CD14-positive monocyte (primary cell): Measurements from ENCODE around the gene SDHAF4. TPM values are rescaled to one million over a fixed set of nuclear protein-coding genes. Genes with fewer than 3 reads are reported as not detected.
A peak's percentile ranks its signal among the peaks of the same experiment; 100 is the strongest.

Experiments
- DNase-seq, 3 donors: peaks; one replicate each; pipeline ENCODE4 v3.0.0-alpha.2; 2011 to 2022
- H2AFZ ChIP-seq: 2 replicates; pipeline ENCODE4 v1.6.0; 2012; ENCODE audit warnings: mild to moderate bottlenecking, low read depth, low read length, inconsistent platforms; ENCODE audit not compliant: insufficient read depth, poor library complexity, severe bottlenecking
- H3K27ac ChIP-seq, 2 donors: 1 replicate in 1 of 2; 2 replicates in 1 of 2; pipeline ENCODE4 v1.5.1; 2012 to 2013; ENCODE audit warnings: low read length in 2 of 2, control low read depth in 1 of 2, inconsistent platforms in 1 of 2, low read depth in 1 of 2, mild to moderate bottlenecking in 1 of 2
- H3K27me3 ChIP-seq, 2 donors: one replicate each; pipeline versions ENCODE4 v1.6.0 to v1.6.1; 2011 to 2013; ENCODE audit warnings: low read length in 2 of 2; ENCODE audit not compliant: control insufficient read depth in 2 of 2, insufficient read depth in 2 of 2
- H3K36me3 ChIP-seq, 2 donors: replicated peaks in 1 of 2; 1 replicate in 1 of 2; 2 replicates in 1 of 2; pipeline versions ENCODE4 v1.5.1 to v1.6.1; 2012 to 2013; ENCODE audit warnings: low read length in 2 of 2, control low read depth in 1 of 2, inconsistent platforms in 1 of 2, mild to moderate bottlenecking in 1 of 2; ENCODE audit not compliant: insufficient read depth in 2 of 2, control insufficient read depth in 1 of 2
- H3K4me1 ChIP-seq, 2 donors: 1 replicate in 1 of 2; 2 replicates in 1 of 2; pipeline versions ENCODE4 v1.5.1 to v1.6.1; 2012 to 2013; ENCODE audit warnings: low read length in 2 of 2, control low read depth in 1 of 2, inconsistent platforms in 1 of 2, mild to moderate bottlenecking in 1 of 2, moderate library complexity in 1 of 2; ENCODE audit not compliant: insufficient read depth in 2 of 2, control insufficient read depth in 1 of 2
- H3K4me2 ChIP-seq: replicated peaks from 2 replicates; pipeline ENCODE3; 2012; ENCODE audit warnings: low read length, moderate library complexity, mild to moderate bottlenecking; ENCODE audit not compliant: poor library complexity, severe bottlenecking; ENCODE audit errors: extremely low read depth
- H3K4me3 ChIP-seq, 3 experiments: fragments of 200-600 bp in 1 of 3; sonication (generic) in 1 of 3; replicated peaks in 1 of 3; 1 replicate in 2 of 3; 2 replicates in 1 of 3; pipeline ENCODE4 v1.5.1; 2011 to 2013; ENCODE audit warnings: low read length in 3 of 3, mild to moderate bottlenecking in 3 of 3, control low read depth in 2 of 3, low read depth in 2 of 3, inconsistent platforms in 1 of 3, moderate library complexity in 1 of 3
- H3K79me2 ChIP-seq: 2 replicates; pipeline ENCODE4 v1.6.0; 2012; ENCODE audit warnings: mild to moderate bottlenecking, control low read depth, inconsistent platforms, low read length, moderate library complexity; ENCODE audit not compliant: insufficient read depth
- H3K9ac ChIP-seq: 2 replicates; pipeline ENCODE4 v1.6.0; 2017; ENCODE audit warnings: low read length, mild to moderate bottlenecking; ENCODE audit not compliant: insufficient read depth, poor library complexity, severe bottlenecking
- H3K9me3 ChIP-seq, 2 donors: replicated peaks in 1 of 2; 1 replicate in 1 of 2; 2 replicates in 1 of 2; pipeline versions ENCODE4 v1.5.1 to v1.6.1; 2012 to 2013; ENCODE audit warnings: low read length in 2 of 2, control low read depth in 1 of 2; ENCODE audit not compliant: control insufficient read depth in 1 of 2, insufficient read depth in 1 of 2
- H4K20me1 ChIP-seq: 2 replicates; pipeline ENCODE4 v1.6.0; 2012; ENCODE audit warnings: mild to moderate bottlenecking, low read length, control low read depth, moderate library complexity; ENCODE audit not compliant: insufficient read depth
- H3K27ac Mint-ChIP-seq, 7 donors: one replicate each; pipeline ENCODE4 v1.8.0; 2020; ENCODE audit warnings: mild to moderate bottlenecking in 7 of 7, mixed read lengths in 7 of 7, moderate library complexity in 6 of 7, inconsistent platforms in 2 of 7
- H3K27me3 Mint-ChIP-seq, 3 donors: one replicate each; pipeline ENCODE4 v1.8.0; 2021 to 2022; ENCODE audit warnings: low read depth in 3 of 3, mild to moderate bottlenecking in 3 of 3, mixed read lengths in 3 of 3, moderate library complexity in 3 of 3, inconsistent platforms in 1 of 3
- H3K36me3 Mint-ChIP-seq, 2 donors: one replicate each; pipeline ENCODE4 v1.8.0; 2020; ENCODE audit warnings: mixed read lengths in 2 of 2, inconsistent platforms in 1 of 2, mild to moderate bottlenecking in 1 of 2
- H3K4me1 Mint-ChIP-seq: one replicate; pipeline ENCODE4 v1.8.0; 2020; ENCODE audit warnings: mild to moderate bottlenecking, mixed read lengths
- H3K4me3 Mint-ChIP-seq, 2 donors: one replicate each; pipeline ENCODE4 v1.8.0; 2020; ENCODE audit warnings: mild to moderate bottlenecking in 2 of 2, mixed read lengths in 2 of 2, moderate library complexity in 1 of 2
- H3K9me3 Mint-ChIP-seq, 7 donors: one replicate each; pipeline ENCODE4 v1.8.0; 2020 to 2022; ENCODE audit warnings: mixed read lengths in 7 of 7, mild to moderate bottlenecking in 6 of 7, moderate library complexity in 6 of 7, inconsistent platforms in 2 of 7
- WGBS: methylation state at CpG from one replicate; pipeline ENCODE4 v1.1.5; 2013; ENCODE audit warnings: missing lambda C conversion rate; ENCODE audit not compliant: insufficient coverage; 5-methylcytosine and 5-hydroxymethylcytosine counted together
- intact Hi-C, 2 donors: fragments of 100-400 bp; cut with micrococcal nuclease; formaldehyde crosslinking; loops; one replicate each; pipeline versions ENCODE4 v1.15.0 to v1.15.1; 2023
- polyA plus RNA-seq, 3 donors: library from polyadenylated mRNA; depleted of rRNA in 1 of 3; unstranded in 2 of 3; stranded (reverse) in 1 of 3; fragments of 300-500 nt in 2 of 3; fragments of >200 nt in 1 of 3; fragmentation: Illumina TruSeq in 2 of 3; gene quantifications; 1 replicate in 2 of 3; 2 replicates in 1 of 3; pipeline ENCODE4 v1.2.3, GENCODE V29; 2012 to 2021
- TF ChIP-seq, protein P1 (sequence below): fragments of 200-600 bp; IDR thresholded peaks from one replicate; pipeline ENCODE4 v1.8.0; 2022; ENCODE audit warnings: antibody characterized with exemption, mild to moderate bottlenecking

The SDHAF4 gene
- polyA plus RNA-seq, 3 donors: 1.5 to 8.3 (median 7.4) TPM

DNA sequence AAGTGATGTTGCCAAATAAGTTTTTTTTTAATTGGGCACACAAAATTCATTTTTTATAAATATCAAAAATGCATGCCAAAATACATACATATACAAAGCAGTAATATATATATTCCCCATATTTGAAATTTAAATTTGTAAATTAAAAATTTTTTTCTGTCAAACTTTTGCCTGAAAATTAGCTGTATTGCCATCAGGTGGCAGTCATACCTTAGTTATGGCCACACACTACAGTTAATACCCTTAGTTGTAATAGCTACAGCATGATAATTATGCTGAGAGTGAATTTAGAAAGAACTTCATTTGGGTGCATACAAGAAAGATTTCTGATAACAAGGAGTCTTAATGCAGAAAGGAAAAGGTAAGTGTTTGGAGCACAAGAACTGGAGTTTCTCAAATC, 46.2 kb upstream of the SDHAF4 start:
- Histone ChIP-seq H3K4me1 (no peaks in the 10 kb centered on the region), H3K27ac (no peak overlapping the region), H3K27me3 (no peaks in the 10 kb centered on the region), H4K20me1 (no peaks in the 10 kb centered on the region), H3K4me3 (no peak overlapping the region), H3K9me3 (no peaks in the 10 kb centered on the region), H3K9ac (no peak overlapping the region), H2AFZ (no peak overlapping the region), H3K4me2 (no peak overlapping the region), H3K79me2 (no peaks in the 10 kb centered on the region), H3K36me3 (peaks cover 9 to 26% of the 10 kb centered on the region in 2 donors)
- TF ChIP-seq, protein P1, sequence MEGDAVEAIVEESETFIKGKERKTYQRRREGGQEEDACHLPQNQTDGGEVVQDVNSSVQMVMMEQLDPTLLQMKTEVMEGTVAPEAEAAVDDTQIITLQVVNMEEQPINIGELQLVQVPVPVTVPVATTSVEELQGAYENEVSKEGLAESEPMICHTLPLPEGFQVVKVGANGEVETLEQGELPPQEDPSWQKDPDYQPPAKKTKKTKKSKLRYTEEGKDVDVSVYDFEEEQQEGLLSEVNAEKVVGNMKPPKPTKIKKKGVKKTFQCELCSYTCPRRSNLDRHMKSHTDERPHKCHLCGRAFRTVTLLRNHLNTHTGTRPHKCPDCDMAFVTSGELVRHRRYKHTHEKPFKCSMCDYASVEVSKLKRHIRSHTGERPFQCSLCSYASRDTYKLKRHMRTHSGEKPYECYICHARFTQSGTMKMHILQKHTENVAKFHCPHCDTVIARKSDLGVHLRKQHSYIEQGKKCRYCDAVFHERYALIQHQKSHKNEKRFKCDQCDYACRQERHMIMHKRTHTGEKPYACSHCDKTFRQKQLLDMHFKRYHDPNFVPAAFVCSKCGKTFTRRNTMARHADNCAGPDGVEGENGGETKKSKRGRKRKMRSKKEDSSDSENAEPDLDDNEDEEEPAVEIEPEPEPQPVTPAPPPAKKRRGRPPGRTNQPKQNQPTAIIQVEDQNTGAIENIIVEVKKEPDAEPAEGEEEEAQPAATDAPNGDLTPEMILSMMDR: peak; percentile 58
- intact Hi-C loops: loop anchor here (2.0 to 10.0 kb wide), 4 partner anchors 162 to 364 kb away; no protein-coding TSS in a partner anchor
- Mint-ChIP-seq H3K4me3 (no peak overlapping the region), H3K9me3 (no peaks in the 10 kb centered on the region), H3K4me1 (no peaks in the 10 kb centered on the region), H3K27me3 (peaks cover 0 to 2% (median 0%) of the 10 kb centered on the region in 3 donors), H3K36me3 (peaks cover 14 to 17% of the 10 kb centered on the region in 2 donors), H3K27ac (no peak overlapping the region)
- peak; percentile 1 to 24 (median 8) for DNase-seq

DNA sequence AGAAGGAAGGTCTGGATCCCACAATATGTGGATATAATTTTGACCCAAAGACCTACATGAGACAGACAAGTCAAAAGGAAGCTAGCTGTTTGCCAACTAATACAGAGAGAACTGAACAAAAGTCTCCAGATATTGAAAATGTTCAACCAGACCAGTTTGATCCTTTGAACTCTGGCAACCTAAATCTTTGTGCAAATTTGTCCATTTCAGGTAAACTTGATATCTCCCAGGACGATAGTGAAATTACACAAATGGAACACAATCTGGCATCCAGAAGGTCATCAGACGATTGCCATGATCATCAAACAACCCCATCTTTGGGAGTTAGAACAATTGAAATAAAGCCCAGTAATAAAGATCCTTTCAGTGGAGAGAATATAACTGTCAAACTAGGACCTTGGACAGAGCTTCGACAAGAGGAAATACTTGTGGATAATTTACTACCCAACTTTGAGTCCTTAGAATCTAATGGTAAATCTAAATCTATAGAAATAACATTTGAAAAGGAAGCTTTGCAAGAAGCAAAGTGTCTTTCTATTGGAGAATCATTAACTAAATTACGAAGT, 41.9 kb upstream of the SDHAF4 start:
- H3K4me1 Mint-ChIP-seq: peaks cover 2% of the 10 kb centered on the region
- intact Hi-C loops: loop anchor here (5.0 to 10.0 kb wide), 3 partner anchors 157 to 360 kb away; no protein-coding TSS in a partner anchor
- no peak overlapping the region for H3K4me3 Mint-ChIP-seq
- Histone ChIP-seq H3K9ac (no peak overlapping the region), H3K27ac (no peak overlapping the region), H3K9me3 (no peaks in the 10 kb centered on the region), H2AFZ (no peak overlapping the region), H3K4me3 (no peak overlapping the region), H4K20me1 (no peaks in the 10 kb centered on the region), H3K27me3 (no peaks in the 10 kb centered on the region), H3K36me3 (peaks cover 18 to 36% of the 10 kb centered on the region in 2 donors), H3K4me1 (no peaks in the 10 kb centered on the region), H3K79me2 (no peaks in the 10 kb centered on the region), H3K4me2 (no peak overlapping the region)
- TF ChIP-seq, protein P1: no peak
- no CpG with 5 or more reads among the region's 4 CpGs for WGBS
- no peaks in the 10 kb centered on the region for H3K9me3 Mint-ChIP-seq
- H3K27ac Mint-ChIP-seq: no peak overlapping the region
- no peaks in the 10 kb centered on the region for H3K27me3 Mint-ChIP-seq
- DNase-seq: no peak
- peaks cover 27 to 32% of the 10 kb centered on the region in 2 donors for H3K36me3 Mint-ChIP-seq
